K562 (cell line): ENCODE data around the gene TBC1D16. TPM values are rescaled to one million over a fixed set of nuclear protein-coding genes. Genes with fewer than 3 reads are reported as not detected.

ENCODE experiments used
- ATAC-seq: fragments of 200-7000 bp; cut with Tn5 transposase; 3 replicates; pipeline ENCODE4 v1.9.1; 2020; ENCODE audit warnings: moderate library complexity
- BruUV-seq: library from RNA; stranded (reverse); fragments of 400-500 nt; replicated peaks from 2 replicates; lab custom pipeline; 2021; lab: Mats Ljungman, UMichigan
- CTCF ChIA-PET: fragments of 300-600 bp; formaldehyde crosslinking; extraction: SDS; loops from one replicate; lab custom pipeline; 2021; ENCODE audit warnings: low intra/inter-chr PET ratio; lab: Yijun Ruan, JAX
- POLR2A ChIA-PET: fragments of 300-600, 350-650 bp; sonication (Branson Sonifier 250); formaldehyde crosslinking; extraction: SDS; loops from one replicate; lab custom pipeline; 2021; ENCODE audit warnings: antibody characterized with exemption, inconsistent platforms; lab: Yijun Ruan, JAX
- DNase-seq, 4 experiments: peaks; one replicate each; pipeline versions ENCODE4 v3.0.0 to v3.0.0-alpha.2; 2011 to 2018; ENCODE audit warnings: low spot score in 3 of 4, mixed read lengths in 3 of 4; ENCODE audit errors: extremely low read depth in 1 of 4
- FAIRE-seq: peaks from 2 replicates; lab custom pipeline; 2011; peaks lifted over from hg19 to GRCh38; lab: Jason Lieb, UNC
- H2AFZ ChIP-seq: 2 replicates; pipeline ENCODE4 v1.6.0; 2011; ENCODE audit warnings: low read depth, low read length, control low read depth, inconsistent platforms
- H3K27ac ChIP-seq: fragments of 200-600 bp; 3 replicates; pipeline ENCODE4 v1.8.0; 2011; ENCODE audit warnings: low read depth, mild to moderate bottlenecking, control low read depth, inconsistent platforms, low read length, moderate library complexity, mixed read lengths; ENCODE audit errors: extremely low read depth
- H3K27me3 ChIP-seq, 2 experiments: fragments of 300-600 bp in 1 of 2; 2 replicates in 1 of 2; 3 replicates in 1 of 2; pipeline versions ENCODE4 v1.6.0 to v1.8.0; 2011; ENCODE audit warnings: inconsistent platforms in 2 of 2, low read length in 2 of 2, mild to moderate bottlenecking in 1 of 2, mixed read lengths in 1 of 2, moderate library complexity in 1 of 2; ENCODE audit not compliant: control insufficient read depth in 2 of 2, insufficient read depth in 2 of 2
- H3K36me3 ChIP-seq: fragments of 300-600 bp; 3 replicates; pipeline ENCODE4 v1.8.0; 2011; ENCODE audit warnings: mild to moderate bottlenecking, low read length, inconsistent platforms; ENCODE audit not compliant: control insufficient read depth, insufficient read depth
- H3K4me1 ChIP-seq, 2 experiments: fragments of 200-600 bp in 1 of 2; replicated peaks in 1 of 2; 2 replicates in 1 of 2; 3 replicates in 1 of 2; pipeline versions ENCODE4 v1.5.1 to v1.8.0; 2011; ENCODE audit warnings: inconsistent platforms in 2 of 2, low read length in 2 of 2, mild to moderate bottlenecking in 1 of 2, mixed read lengths in 1 of 2, moderate library complexity in 1 of 2; ENCODE audit not compliant: control insufficient read depth in 2 of 2, insufficient read depth in 2 of 2
- H3K4me2 ChIP-seq: 2 replicates; pipeline ENCODE4 v1.6.1; 2011; ENCODE audit warnings: low read length, control low read depth, inconsistent platforms, mixed read lengths; ENCODE audit not compliant: insufficient read depth
- H3K4me3 ChIP-seq: fragments of 200-600 bp; sonication (generic), shearing (Covaris generic); 2 replicates; pipeline ENCODE4 v1.5.1; 2016; ENCODE audit warnings: control low read depth, inconsistent platforms
- H3K79me2 ChIP-seq: fragments of 200-600 bp; 3 replicates; pipeline ENCODE4 v1.8.0; 2011; ENCODE audit warnings: low read length, inconsistent platforms; ENCODE audit not compliant: control insufficient read depth, insufficient read depth
- H3K9ac ChIP-seq, 2 experiments: 2 replicates each; pipeline versions ENCODE4 v1.6.0 to v1.6.1; 2011; ENCODE audit warnings: low read depth in 2 of 2, low read length in 2 of 2, control low read depth in 1 of 2, inconsistent platforms in 1 of 2, mild to moderate bottlenecking in 1 of 2, mixed read lengths in 1 of 2; ENCODE audit not compliant: insufficient read depth in 1 of 2
- H3K9me1 ChIP-seq: one replicate; pipeline ENCODE4 v1.6.0; 2011; ENCODE audit warnings: inconsistent platforms, mild to moderate bottlenecking, low read length, moderate library complexity; ENCODE audit not compliant: control insufficient read depth, insufficient read depth
- H3K9me3 ChIP-seq: replicated peaks from 2 replicates; pipeline ENCODE4 v1.5.1; 2011; ENCODE audit warnings: low read depth, low read length, inconsistent platforms; ENCODE audit not compliant: control insufficient read depth, insufficient read depth
- H4K20me1 ChIP-seq: replicated peaks from 2 replicates; pipeline ENCODE4 v1.6.1; 2011; ENCODE audit warnings: low read length, inconsistent platforms, mixed read lengths; ENCODE audit not compliant: control insufficient read depth, insufficient read depth
- ZFP30 ChIP-seq: fragments of 250-450 bp; sonication (Bioruptor Pico); IDR thresholded peaks from 2 replicates; pipeline ENCODE4 v1.8.0; 2022; ENCODE audit warnings: moderate library complexity, mild to moderate bottlenecking, inconsistent platforms, borderline replicate concordance
- ZNF24 ChIP-seq: fragments of 450-650 bp; IDR thresholded peaks from 2 replicates; pipeline ENCODE4 v1.6.1; 2016
- WGBS: fragments of 100-300 bp; shearing (Covaris generic); methylation state at CpG from one replicate; pipeline ENCODE4 v1.1.6; 2016; ENCODE audit warnings: low coverage, mixed read lengths; ENCODE audit not compliant: insufficient coverage; ENCODE audit errors: missing lambda C conversion rate; 5-methylcytosine and 5-hydroxymethylcytosine counted together
- in situ Hi-C: fragments of 300-500 bp; cut with MboI; formaldehyde crosslinking; loops from 4 replicates; pipeline ENCODE4 v1.15.0; 2018; ENCODE audit warnings: inconsistent platforms, mixed read lengths
- intact Hi-C: fragments of 100-400 bp; cut with micrococcal nuclease; formaldehyde crosslinking; loops from 2 replicates; pipeline ENCODE4 v1.14.2; 2022
- polyA plus RNA-seq, 8 experiments: library from polyadenylated mRNA; depleted of rRNA in 4 of 8; stranded (reverse) in 5 of 8; unstranded in 3 of 8; fragments of >200 nt; fragmentation: Nextera tagmentation in 2 of 8; fragmentation: Illumina TruSeq in 1 of 8; extraction: Ambion mirVana in 2 of 8; extraction: Trizol in 1 of 8; gene quantifications; 2 replicates each; pipeline versions ENCODE4 v1.2.1 to v1.2.3, GENCODE V29; 2011 to 2014; ENCODE audit warnings: inconsistent platforms in 1 of 8, missing spikeins in 1 of 8
- total RNA-seq, 7 experiments: library from RNA; depleted of rRNA in 6 of 7; stranded (reverse); fragments of >200 nt in 6 of 7; fragmentation: Illumina TruSeq in 2 of 7; extraction: Trizol in 2 of 7; gene quantifications; 2 replicates each; pipeline versions ENCODE4 v1.2.1 to v1.2.3, GENCODE V29; 2011 to 2021; ENCODE audit warnings: low replicate concordance in 1 of 7

The TBC1D16 gene
- total and polyA plus RNA-seq, 9 of the 15 experiments (the other 6 are each of a cell fraction or from before 2014, with no cell fraction given): 0.01 to 0.20 (median 0.03) TPM; not detected in 1

DNA sequence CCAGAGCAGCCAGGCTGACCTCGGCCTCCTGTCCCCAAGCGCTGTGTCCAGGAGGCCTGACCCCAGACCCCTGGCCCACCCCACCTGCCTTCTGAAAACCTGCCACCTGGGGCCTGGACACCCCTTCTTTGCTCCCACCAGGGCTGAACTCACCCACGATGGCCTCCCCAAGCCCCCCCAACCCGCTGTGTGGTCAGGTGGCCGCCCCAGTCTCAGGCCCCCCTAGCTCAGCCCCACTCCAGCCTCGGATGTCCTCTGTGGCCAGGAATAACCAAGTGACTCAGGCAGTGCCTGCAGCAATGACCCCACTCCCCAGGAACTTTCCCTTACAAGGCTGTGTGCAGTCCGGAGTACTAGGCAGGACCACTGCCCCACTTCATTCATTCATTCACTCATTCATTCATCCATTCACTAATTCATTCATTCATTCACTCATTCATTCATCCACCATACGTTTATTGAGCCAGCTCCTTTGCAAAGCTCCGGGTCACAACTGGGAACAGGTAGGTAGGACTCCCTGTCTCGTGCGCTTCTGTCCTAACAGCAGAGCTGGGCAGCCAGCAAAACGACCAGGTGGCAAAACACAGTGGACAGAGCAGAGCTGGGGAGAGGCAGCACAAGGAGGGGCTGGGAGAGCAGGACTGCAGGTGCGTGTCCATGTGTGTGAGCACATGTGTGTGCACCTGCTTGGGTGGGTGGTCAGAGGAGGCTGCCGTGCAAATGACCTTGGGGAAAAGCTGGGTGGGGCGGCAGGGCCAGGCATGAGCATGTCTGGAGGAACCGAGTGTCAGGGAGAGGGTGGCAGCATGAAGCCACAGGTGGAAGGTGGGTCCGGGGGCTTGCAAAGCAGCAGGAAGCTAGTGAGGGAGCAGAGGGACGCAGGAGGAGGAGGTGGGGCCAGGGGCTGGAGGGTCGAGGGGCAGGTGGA, 120.6 kb downstream of the TBC1D16 start:
- FAIRE-seq: no peak
- Histone ChIP-seq H3K36me3 (no peaks in the 10 kb centered on the region), H2AFZ (no peak overlapping the region), H3K27me3 (peaks cover 9 to 68% of the 10 kb centered on the region in 2 experiments; a peak in 3 of 5 replicates), H4K20me1 (peaks cover under 1% of the 10 kb centered on the region), H3K9me1 (no peaks in the 10 kb centered on the region), H3K27ac (no peak overlapping the region), H3K9me3 (no peaks in the 10 kb centered on the region), H3K79me2 (no peaks in the 10 kb centered on the region), H3K4me2 (no peak overlapping the region), H3K4me1 (peaks cover 0 to 27% of the 10 kb centered on the region in 2 experiments; a peak in 2 of 5 replicates), H3K9ac (no peak overlapping the region; a peak in 1 of 4 replicates), H3K4me3 (no peak overlapping the region)
- TF ChIP-seq ZFP30 (CRISPR knock-in tag) (no peak), ZNF24 (peak; percentile 98)
- no peak for DNase-seq
- no TSS peak for BruUV-seq
- ATAC-seq: no peak
- ChIA-PET POLR2A (interaction anchor here (0.6 to 1.2 kb wide), 5 partner anchors 13 to 166 kb away, joined by 3 to 4 read pairs (median 4); no protein-coding TSS in a partner anchor), CTCF (interaction anchor here (1.6 to 2.5 kb wide), 7 partner anchors 76 to 174 kb away, joined by 4 to 17 read pairs (median 12); partner anchors contain the start of gene CBX4)
- WGBS: 8% methylated on average over 17 of the region's 19 CpGs
- in situ Hi-C loops: loop anchor here (10.0 kb wide), 1 partner anchor 170 kb away; no protein-coding TSS in a partner anchor
- intact Hi-C loops: loop anchor here (2.0 to 5.0 kb wide), 2 partner anchors 108 to 172 kb away; no protein-coding TSS in a partner anchor
